Measurements from ENCODE around the gene EPB41L5. TPM values are rescaled to one million over a fixed set of nuclear protein-coding genes. Genes with fewer than 3 reads are reported as not detected.
"Not testable (repeated sequence)": the region's sequence is repeated elsewhere in the genome, so short reads cannot be mapped to it uniquely, and the experiment has no call there.

Gene EPB41L5
- total RNA-seq, 2 donors from 2014 or later = 11.5 to 16.1 TPM

- intact Hi-C loops (cut with DNase I) = no loop called here
- DNase-seq (ENCODE audit: low spot score) = no peak
These were observed 62.7 kb downstream of the EPB41L5 start for GRCh38 chr2:120075545-120075944.

DNA sequence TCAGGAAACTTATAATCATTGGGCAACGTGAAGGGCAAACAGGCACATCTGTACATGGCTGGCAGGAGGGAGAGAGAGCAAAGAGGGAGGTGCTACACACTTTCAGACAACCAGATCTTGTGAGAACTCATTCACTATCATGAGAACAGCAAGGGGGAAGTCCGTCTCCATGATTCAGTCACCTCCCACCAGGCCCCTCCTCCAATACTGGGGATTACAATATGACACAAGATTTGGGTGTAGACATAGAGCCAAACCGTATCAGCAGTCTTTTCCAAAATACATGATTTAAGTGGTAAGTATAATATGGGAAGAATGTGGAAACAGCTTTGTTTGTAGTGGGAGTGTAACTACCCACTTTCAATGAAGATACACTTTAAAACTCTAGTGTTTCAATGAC, 65.0 kb downstream of the EPB41L5 start:
- intact Hi-C loops (cut with DNase I) = no loop called here
- DNase-seq (ENCODE audit: low spot score) = no peak

GRCh38 chr2:120079647-120080046, 66.8 kb downstream of the EPB41L5 start:
- DNase-seq (ENCODE audit: low spot score) = no peak
- intact Hi-C loops (cut with DNase I) = no loop called here

- no peak for DNase-seq (ENCODE audit: low spot score)
- intact Hi-C loops (cut with DNase I) = no loop called here
These were observed 78.6 kb downstream of the EPB41L5 start for GRCh38 chr2:120091436-120091835.

- DNase-seq (ENCODE audit: low spot score) = no peak
- intact Hi-C loops (cut with DNase I) = no loop called here
These were observed 81.9 kb downstream of the EPB41L5 start for GRCh38 chr2:120094795-120095194.

GRCh38 chr2:120100627-120101026, 87.8 kb downstream of the EPB41L5 start:
- DNase-seq (ENCODE audit: low spot score) = no peak
- intact Hi-C loops (cut with DNase I) = no loop called here

GRCh38 chr2:120103723-120104467, 91.0 kb downstream of the EPB41L5 start:
- intact Hi-C loops (cut with DNase I) = no loop called here
- no peak for DNase-seq (ENCODE audit: low spot score)

DNA sequence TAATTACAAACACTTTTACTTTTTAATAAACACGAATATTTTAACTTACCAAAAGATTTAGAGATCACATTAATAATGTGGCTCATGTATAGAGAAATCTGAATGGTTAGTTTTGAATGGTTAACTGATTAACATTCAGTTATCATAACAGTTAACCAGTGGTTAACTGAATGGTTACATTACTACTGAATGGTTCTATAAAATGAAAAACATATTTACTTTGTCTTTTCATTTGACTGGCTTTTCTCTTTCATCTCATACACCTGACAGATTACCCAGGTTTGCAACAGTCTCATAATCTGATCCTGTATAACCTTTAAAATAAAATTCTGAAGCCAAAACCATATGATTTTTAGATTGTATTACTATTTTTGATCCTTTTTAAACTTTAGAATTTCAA, 91.9 kb downstream of the EPB41L5 start:
- intact Hi-C loops (cut with DNase I) = no loop called here
- DNase-seq (ENCODE audit: low spot score) = no peak

- no peak for DNase-seq (ENCODE audit: low spot score)
- intact Hi-C loops (cut with DNase I) = no loop called here
These were observed 92.5 kb downstream of the EPB41L5 start for GRCh38 chr2:120105360-120105759.

DNA sequence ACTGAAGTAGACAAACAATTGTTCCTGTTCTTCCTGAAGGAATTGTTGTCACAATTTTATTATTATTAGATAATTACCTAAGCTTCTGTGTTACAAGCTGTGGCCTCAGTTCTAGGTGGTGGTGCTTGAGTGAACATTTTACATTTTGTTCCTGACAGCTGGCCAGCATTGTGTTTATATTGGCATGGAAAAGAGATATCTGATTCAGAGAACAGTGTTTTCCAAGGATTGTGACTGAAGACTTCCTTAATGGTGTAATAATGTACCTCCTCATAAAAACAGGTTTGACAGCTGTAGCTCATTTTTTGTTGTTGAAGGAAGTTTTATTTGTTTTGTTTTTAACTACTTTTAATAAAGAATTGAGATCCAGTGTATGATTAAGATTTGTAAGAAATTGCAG, 95.2 kb downstream of the EPB41L5 start:
- intact Hi-C loops (cut with DNase I) = no loop called here
- DNase-seq (ENCODE audit: low spot score) = no peak

- intact Hi-C loops (cut with DNase I) = no loop called here
- no peak for DNase-seq (ENCODE audit: low spot score)
These were observed 95.9 kb downstream of the EPB41L5 start for GRCh38 chr2:120108749-120109148.

- intact Hi-C loops (cut with DNase I) = no loop called here
- no peak for DNase-seq (ENCODE audit: low spot score)
These were observed 96.5 kb downstream of the EPB41L5 start for GRCh38 chr2:120109186-120110061.

DNA sequence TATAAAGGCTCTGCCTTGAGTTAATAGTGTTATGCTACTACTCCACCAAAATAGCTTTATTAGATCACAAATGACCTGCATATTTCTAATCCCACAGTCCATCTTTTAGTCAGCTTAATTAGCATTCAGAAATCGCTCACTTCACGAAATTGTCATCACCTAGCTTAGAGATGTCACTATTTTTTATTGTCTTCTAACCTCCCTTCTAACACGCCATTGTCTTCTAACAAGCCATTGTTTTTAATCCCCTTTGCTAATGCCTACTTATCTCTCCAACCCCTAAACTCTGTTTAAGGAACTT, 97.1 kb downstream of the EPB41L5 start:
- intact Hi-C loops (cut with DNase I) = no loop called here

DNA sequence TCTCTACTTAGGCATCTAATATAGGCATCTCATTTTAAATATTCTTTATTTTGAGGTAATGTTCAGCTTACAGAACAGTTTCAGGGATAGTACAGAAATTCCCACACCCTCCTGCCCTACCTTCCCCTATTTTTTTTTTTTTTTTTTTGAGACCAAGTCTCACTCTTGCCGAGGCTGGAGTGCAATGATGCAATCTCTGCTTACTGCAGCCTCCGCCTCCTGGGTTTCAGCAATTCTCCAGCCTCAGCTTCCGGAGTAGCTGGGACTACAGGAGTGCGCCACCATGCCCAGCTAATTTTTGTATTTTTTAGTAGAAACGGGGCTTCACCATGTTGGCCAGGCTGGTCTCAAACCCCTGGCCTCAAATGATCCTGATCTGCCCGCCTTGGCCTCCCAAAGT, 97.6 kb downstream of the EPB41L5 start:
- DNase-seq (ENCODE audit: low spot score) = no peak
- intact Hi-C loops (cut with DNase I) = no loop called here

More for the DNA sequence above, 97.1 kb downstream of the EPB41L5 start:
- DNase-seq (ENCODE audit: low spot score) = no peak

DNA sequence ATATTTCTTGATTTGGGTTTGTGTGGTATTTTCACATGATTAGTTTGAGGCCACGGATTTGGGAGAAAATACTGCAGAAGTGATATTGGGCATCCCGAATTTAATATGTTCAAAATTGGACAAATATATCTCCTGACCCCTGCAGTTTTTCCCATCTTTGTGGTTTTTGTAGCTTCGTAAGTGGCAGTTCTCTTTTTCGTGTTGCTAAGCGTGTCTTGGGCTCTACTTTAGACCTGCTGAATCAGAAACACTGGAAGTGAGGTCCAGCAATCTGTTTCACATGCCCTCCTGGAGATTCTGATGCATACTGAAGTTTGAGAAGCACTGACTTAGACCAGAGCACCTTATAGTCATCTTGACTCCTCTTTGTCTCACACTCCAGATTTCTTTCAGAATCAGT, 98.3 kb downstream of the EPB41L5 start:
- intact Hi-C loops (cut with DNase I) = no loop called here
- no peak for DNase-seq (ENCODE audit: low spot score)

DNA sequence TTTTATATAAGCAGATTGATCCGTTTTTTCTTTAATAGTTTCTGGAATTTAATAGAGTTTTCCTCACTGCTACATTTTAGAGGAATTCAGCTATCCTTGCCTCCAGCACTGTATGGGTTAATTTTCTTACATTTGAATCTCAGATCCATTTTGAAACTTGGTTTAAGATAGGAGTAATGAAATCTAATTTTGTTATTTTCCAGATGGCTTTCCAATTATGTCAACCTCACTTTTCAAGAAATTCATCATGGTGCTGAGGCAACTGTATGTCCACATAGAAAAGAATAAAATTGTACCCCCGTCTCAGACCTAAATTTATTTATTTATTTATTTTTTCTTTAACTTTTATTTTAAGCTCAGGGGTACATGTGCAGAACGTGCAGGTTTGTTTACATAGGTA, 105.1 kb downstream of the EPB41L5 start:
- intact Hi-C loops (cut with DNase I) = no loop called here

DNA sequence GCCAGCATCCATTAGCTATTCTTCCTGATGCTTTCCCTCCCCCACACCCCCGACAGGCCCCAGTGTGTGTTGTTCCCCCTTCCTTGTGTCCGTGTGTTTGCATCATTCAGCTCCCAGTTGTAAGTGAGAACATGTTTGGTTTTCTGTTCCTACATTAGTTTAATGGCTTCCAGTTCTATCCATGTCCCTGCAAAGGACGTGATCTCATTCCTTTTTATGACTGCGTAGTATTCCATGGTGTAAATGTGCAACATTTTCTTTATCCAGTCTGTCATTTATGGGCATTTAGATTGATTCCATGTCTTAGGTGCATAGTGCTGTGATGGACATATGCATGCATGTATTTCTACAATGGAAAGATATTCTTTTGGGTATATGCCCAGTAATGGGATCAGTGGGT, 105.6 kb downstream of the EPB41L5 start:
- intact Hi-C loops (cut with DNase I) = no loop called here

More for the DNA sequence above, 105.1 kb downstream of the EPB41L5 start:
- no peak for DNase-seq (ENCODE audit: low spot score)

DNA sequence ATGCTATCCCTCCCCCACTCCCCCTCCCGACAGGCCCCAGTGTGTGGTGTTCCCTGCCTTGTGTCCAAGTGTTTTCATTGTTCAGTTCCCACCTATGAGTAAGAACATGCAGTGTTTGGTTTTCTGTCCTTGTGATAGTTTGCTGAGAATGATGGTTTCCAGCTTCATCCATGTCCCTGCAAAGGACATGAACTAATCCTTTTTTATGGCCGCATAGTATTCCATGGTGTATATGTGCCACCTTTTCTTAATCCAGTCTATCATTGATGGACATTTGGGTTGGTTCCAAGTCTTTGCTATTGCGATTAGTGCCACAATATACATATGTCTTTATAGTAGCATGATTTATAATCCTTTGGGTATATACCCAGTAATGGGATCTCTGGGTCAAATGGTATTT, 108.5 kb downstream of the EPB41L5 start:
- intact Hi-C loops (cut with DNase I); DNase-seq (ENCODE audit: low spot score): not testable (repeated sequence)

More for the DNA sequence above, 105.6 kb downstream of the EPB41L5 start:
- DNase-seq (ENCODE audit: low spot score) = no peak

GRCh38 chr2:120123090-120123489, 110.2 kb downstream of the EPB41L5 start:
- DNase-seq (ENCODE audit: low spot score) = no peak
- intact Hi-C loops (cut with DNase I) = no loop called here

- DNase-seq (ENCODE audit: low spot score) = no peak
- intact Hi-C loops (cut with DNase I) = no loop called here
These were observed 112.3 kb downstream of the EPB41L5 start for GRCh38 chr2:120125195-120125594.

GRCh38 chr2:120128216-120128615, 115.3 kb downstream of the EPB41L5 start:
- no peak for DNase-seq (ENCODE audit: low spot score)
- intact Hi-C loops (cut with DNase I) = no loop called here

All from posterior vena cava (tissue), 2 donors.